ENCODE data around the gene POU2AF3.

DNA sequence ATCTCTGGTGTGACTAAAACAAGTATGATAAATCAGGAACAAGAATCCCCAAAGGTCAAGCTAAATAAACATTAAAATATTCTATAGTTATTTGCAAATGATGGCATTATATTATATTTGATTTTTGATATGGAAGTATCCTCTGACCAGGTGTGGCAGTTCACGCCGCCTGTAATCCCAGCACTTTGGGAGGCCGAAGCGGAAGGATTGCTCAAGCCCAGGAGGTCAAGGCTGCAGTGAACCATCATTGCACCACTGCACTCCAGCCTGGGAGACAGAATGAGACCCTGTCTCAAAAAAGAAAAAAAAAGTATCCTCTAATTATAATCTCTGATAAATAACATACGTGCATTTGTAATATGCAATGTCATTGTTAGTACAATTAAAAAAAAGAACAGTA is 6.6 kb upstream of the POU2AF3 start:
- no peak for TF ChIP-seq POLR2A (IDR thresholded peaks at IDR 0.05; ENCODE audit: extremely low read depth, insufficient read length)
- TF ChIP-seq, protein P1, sequence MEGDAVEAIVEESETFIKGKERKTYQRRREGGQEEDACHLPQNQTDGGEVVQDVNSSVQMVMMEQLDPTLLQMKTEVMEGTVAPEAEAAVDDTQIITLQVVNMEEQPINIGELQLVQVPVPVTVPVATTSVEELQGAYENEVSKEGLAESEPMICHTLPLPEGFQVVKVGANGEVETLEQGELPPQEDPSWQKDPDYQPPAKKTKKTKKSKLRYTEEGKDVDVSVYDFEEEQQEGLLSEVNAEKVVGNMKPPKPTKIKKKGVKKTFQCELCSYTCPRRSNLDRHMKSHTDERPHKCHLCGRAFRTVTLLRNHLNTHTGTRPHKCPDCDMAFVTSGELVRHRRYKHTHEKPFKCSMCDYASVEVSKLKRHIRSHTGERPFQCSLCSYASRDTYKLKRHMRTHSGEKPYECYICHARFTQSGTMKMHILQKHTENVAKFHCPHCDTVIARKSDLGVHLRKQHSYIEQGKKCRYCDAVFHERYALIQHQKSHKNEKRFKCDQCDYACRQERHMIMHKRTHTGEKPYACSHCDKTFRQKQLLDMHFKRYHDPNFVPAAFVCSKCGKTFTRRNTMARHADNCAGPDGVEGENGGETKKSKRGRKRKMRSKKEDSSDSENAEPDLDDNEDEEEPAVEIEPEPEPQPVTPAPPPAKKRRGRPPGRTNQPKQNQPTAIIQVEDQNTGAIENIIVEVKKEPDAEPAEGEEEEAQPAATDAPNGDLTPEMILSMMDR (IDR thresholded peaks at IDR 0.05; ENCODE audit: low read depth, low read length), result no peak

All from NB4 (cell line).